ENCODE results near the gene RXRB. TPM values are rescaled to one million over a fixed set of nuclear protein-coding genes. Genes with fewer than 3 reads are reported as not detected.
"Not testable (repeated sequence)": the region's sequence is repeated elsewhere in the genome, so short reads cannot be mapped to it uniquely, and the experiment has no call there.

The RXRB gene
- total RNA-seq, 2 experiments from 2014 or later, result 40.9 to 41.4 TPM

- Mint-ChIP-seq H3K4me3 (no peak overlapping the region), H3K9me3 (no peaks in the 10 kb centered on the region), H3K27ac (no peak overlapping the region), H3K36me3 (no peaks in the 10 kb centered on the region), H3K27me3 (peaks cover 23% of the 10 kb centered on the region), H3K4me1 (ENCODE audit: low read depth) (no peaks in the 10 kb centered on the region)
- POLR2A ChIA-PET, result no interaction called here
- CTCF ChIA-PET, result interaction anchor here (1.9 kb wide), 1 partner anchor 13 kb away, joined by 6 read pairs; no protein-coding TSS in a partner anchor
- DNase-seq, result no peak
- intact Hi-C loops (cut with micrococcal nuclease), result no loop called here
Measured at GRCh38 chr6:33235221-33235634, 34.8 kb upstream of the RXRB start.

- H3K9me3 Mint-ChIP-seq; H3K4me3 Mint-ChIP-seq; H3K4me1 Mint-ChIP-seq (ENCODE audit: low read depth); H3K27ac Mint-ChIP-seq; POLR2A ChIA-PET; H3K36me3 Mint-ChIP-seq; intact Hi-C loops (cut with micrococcal nuclease); DNase-seq: not testable (repeated sequence)
- H3K27me3 Mint-ChIP-seq, result peaks cover 32% of the 10 kb centered on the region
- CTCF ChIA-PET, result interaction anchor here (2.3 to 2.5 kb wide), 2 partner anchors 22 kb away, joined by 7 to 8 read pairs; no protein-coding TSS in a partner anchor
Measured at GRCh38 chr6:33226503-33227120, 26.1 kb upstream of the RXRB start.

GRCh38 chr6:33217681-33218080 lies 17.2 kb upstream of the RXRB start:
- peaks cover 15% of the 10 kb centered on the region for H3K4me1 Mint-ChIP-seq (ENCODE audit: low read depth)
- H3K36me3 Mint-ChIP-seq, result peaks cover under 1% of the 10 kb centered on the region
- ChIA-PET POLR2A (no interaction called here), CTCF (no interaction called here)
- H3K27ac Mint-ChIP-seq, result no peak overlapping the region
- H3K9me3 Mint-ChIP-seq, result no peaks in the 10 kb centered on the region
- intact Hi-C loops (cut with micrococcal nuclease), result no loop called here
- H3K27me3 Mint-ChIP-seq, result peaks cover 39% of the 10 kb centered on the region
- no peak for DNase-seq
- no peak overlapping the region for H3K4me3 Mint-ChIP-seq

GRCh38 chr6:33217246-33217645 lies 16.8 kb upstream of the RXRB start:
- no peak overlapping the region for H3K27ac Mint-ChIP-seq
- peak; percentile 4 for DNase-seq
- ChIA-PET CTCF (no interaction called here), POLR2A (no interaction called here)
- peaks cover 18% of the 10 kb centered on the region for H3K4me1 Mint-ChIP-seq (ENCODE audit: low read depth)
- H3K9me3 Mint-ChIP-seq, result no peaks in the 10 kb centered on the region
- intact Hi-C loops (cut with micrococcal nuclease), result no loop called here
- H3K36me3 Mint-ChIP-seq, result peaks cover 4% of the 10 kb centered on the region
- H3K27me3 Mint-ChIP-seq, result peaks cover 38% of the 10 kb centered on the region
- no peak overlapping the region for H3K4me3 Mint-ChIP-seq

- Mint-ChIP-seq H3K27ac (no peak overlapping the region), H3K36me3 (peaks cover 10% of the 10 kb centered on the region), H3K4me3 (no peak overlapping the region), H3K4me1 (ENCODE audit: low read depth) (peaks cover 18% of the 10 kb centered on the region), H3K27me3 (peaks cover 34% of the 10 kb centered on the region), H3K9me3 (no peaks in the 10 kb centered on the region)
- DNase-seq, result peak; percentile 9
- POLR2A ChIA-PET, result no interaction called here
- CTCF ChIA-PET, result no interaction called here
- intact Hi-C loops (cut with micrococcal nuclease), result no loop called here
Measured at GRCh38 chr6:33216117-33216649, 15.7 kb upstream of the RXRB start.

- CTCF ChIA-PET, result interaction anchor here (0.6 kb wide), 1 partner anchor 89 kb away, joined by 3 read pairs; no protein-coding TSS in a partner anchor
- peak; percentile 5 for DNase-seq
- peaks cover 13% of the 10 kb centered on the region for H3K36me3 Mint-ChIP-seq
- H3K4me3 Mint-ChIP-seq, result no peak overlapping the region
- H3K27ac Mint-ChIP-seq, result no peak overlapping the region
- intact Hi-C loops (cut with micrococcal nuclease), result no loop called here
- POLR2A ChIA-PET, result no interaction called here
- peaks cover 33% of the 10 kb centered on the region for H3K27me3 Mint-ChIP-seq
- H3K9me3 Mint-ChIP-seq, result no peaks in the 10 kb centered on the region
- peaks cover 18% of the 10 kb centered on the region for H3K4me1 Mint-ChIP-seq (ENCODE audit: low read depth)
Measured at GRCh38 chr6:33215271-33216116, 15.0 kb upstream of the RXRB start.

GRCh38 chr6:33213989-33214335 lies 13.5 kb upstream of the RXRB start:
- intact Hi-C loops (cut with micrococcal nuclease), result no loop called here
- H3K4me3 Mint-ChIP-seq, result no peak overlapping the region
- H3K9me3 Mint-ChIP-seq, result no peaks in the 10 kb centered on the region
- H3K27me3 Mint-ChIP-seq, result peaks cover 31% of the 10 kb centered on the region
- no peak for DNase-seq
- POLR2A ChIA-PET, result no interaction called here
- H3K36me3 Mint-ChIP-seq, result peaks cover 28% of the 10 kb centered on the region
- peaks cover 30% of the 10 kb centered on the region for H3K4me1 Mint-ChIP-seq (ENCODE audit: low read depth)
- CTCF ChIA-PET, result no interaction called here
- H3K27ac Mint-ChIP-seq, result no peak overlapping the region

- CTCF ChIA-PET, result no interaction called here
- Mint-ChIP-seq H3K9me3 (no peaks in the 10 kb centered on the region), H3K27me3 (peaks cover 27% of the 10 kb centered on the region), H3K4me3 (peak overlapping the region; percentile 27), H3K27ac (no peak overlapping the region), H3K36me3 (peaks cover 30% of the 10 kb centered on the region), H3K4me1 (ENCODE audit: low read depth) (peaks cover 34% of the 10 kb centered on the region)
- intact Hi-C loops (cut with micrococcal nuclease), result no loop called here
- POLR2A ChIA-PET, result no interaction called here
- DNase-seq, result peak; percentile 27
Measured at GRCh38 chr6:33213166-33213988, 12.9 kb upstream of the RXRB start.

- no peak overlapping the region for H3K4me3 Mint-ChIP-seq
- intact Hi-C loops (cut with micrococcal nuclease), result no loop called here
Measured at GRCh38 chr6:33212857-33213165, 12.3 kb upstream of the RXRB start.

GRCh38 chr6:33211666-33212422 lies 11.4 kb upstream of the RXRB start:
- Mint-ChIP-seq H3K4me1 (ENCODE audit: low read depth) (peaks cover 38% of the 10 kb centered on the region), H3K27ac (no peak overlapping the region), H3K27me3 (peaks cover 20% of the 10 kb centered on the region), H3K4me3 (no peak overlapping the region), H3K9me3 (no peaks in the 10 kb centered on the region), H3K36me3 (peaks cover 30% of the 10 kb centered on the region)
- ChIA-PET POLR2A (no interaction called here), CTCF (no interaction called here)
- DNase-seq, result peak; percentile 10
- intact Hi-C loops (cut with micrococcal nuclease), result no loop called here

More at GRCh38 chr6:33212857-33213165, 12.3 kb upstream of the RXRB start:
- H3K36me3 Mint-ChIP-seq, result peaks cover 30% of the 10 kb centered on the region
- ChIA-PET CTCF (no interaction called here), POLR2A (no interaction called here)
- H3K27ac Mint-ChIP-seq, result no peak overlapping the region
- H3K4me1 Mint-ChIP-seq (ENCODE audit: low read depth), result peaks cover 34% of the 10 kb centered on the region
- peaks cover 21% of the 10 kb centered on the region for H3K27me3 Mint-ChIP-seq
- no peaks in the 10 kb centered on the region for H3K9me3 Mint-ChIP-seq
- no peak for DNase-seq

GRCh38 chr6:33211136-33211535 lies 10.7 kb upstream of the RXRB start:
- CTCF ChIA-PET, result no interaction called here

More at GRCh38 chr6:33211136-33211535, 10.7 kb upstream of the RXRB start:
- Mint-ChIP-seq H3K9me3 (no peaks in the 10 kb centered on the region), H3K27me3 (peaks cover 20% of the 10 kb centered on the region), H3K36me3 (peaks cover 30% of the 10 kb centered on the region), H3K4me1 (ENCODE audit: low read depth) (peaks cover 43% of the 10 kb centered on the region), H3K4me3 (no peak overlapping the region), H3K27ac (no peak overlapping the region)
- peak; percentile 1 for DNase-seq
- intact Hi-C loops (cut with micrococcal nuclease), result no loop called here
- POLR2A ChIA-PET, result no interaction called here

All from activated CD4-positive, alpha-beta memory T cell treated with anti-CD3 and anti-CD28 coated beads for 36 hours (primary cell).